T-helper 2 cell (primary cell): Measurements from ENCODE around the gene FBXO15.

Experiments
- DNase-seq, 5 experiments: peaks; one replicate each; pipeline versions ENCODE4 v3.0.0 to v3.0.0-alpha.2; 2012 to 2022
- total RNA-seq, 2 donors: gene quantifications; one replicate each; lab custom pipeline; 2026; lab: John Stamatoyannopoulos, UW

The FBXO15 gene
- 0.74 to 1.2 reads per million in 2 donors for total RNA-seq

- DNase-seq: peak; percentile 88 to 99 (median 92)
Observed at GRCh38 chr18:74147779-74148542, at the start of gene FBXO15, which contains the start of gene TIMM21. Gene FBXO15 (minus strand): TSS chr18:74147834. CDS start chr18:74147785, 49 bp downstream. Gene TIMM21 (plus strand): TSS chr18:74148523. CDS start chr18:74148809, 286 bp downstream.

DNA sequence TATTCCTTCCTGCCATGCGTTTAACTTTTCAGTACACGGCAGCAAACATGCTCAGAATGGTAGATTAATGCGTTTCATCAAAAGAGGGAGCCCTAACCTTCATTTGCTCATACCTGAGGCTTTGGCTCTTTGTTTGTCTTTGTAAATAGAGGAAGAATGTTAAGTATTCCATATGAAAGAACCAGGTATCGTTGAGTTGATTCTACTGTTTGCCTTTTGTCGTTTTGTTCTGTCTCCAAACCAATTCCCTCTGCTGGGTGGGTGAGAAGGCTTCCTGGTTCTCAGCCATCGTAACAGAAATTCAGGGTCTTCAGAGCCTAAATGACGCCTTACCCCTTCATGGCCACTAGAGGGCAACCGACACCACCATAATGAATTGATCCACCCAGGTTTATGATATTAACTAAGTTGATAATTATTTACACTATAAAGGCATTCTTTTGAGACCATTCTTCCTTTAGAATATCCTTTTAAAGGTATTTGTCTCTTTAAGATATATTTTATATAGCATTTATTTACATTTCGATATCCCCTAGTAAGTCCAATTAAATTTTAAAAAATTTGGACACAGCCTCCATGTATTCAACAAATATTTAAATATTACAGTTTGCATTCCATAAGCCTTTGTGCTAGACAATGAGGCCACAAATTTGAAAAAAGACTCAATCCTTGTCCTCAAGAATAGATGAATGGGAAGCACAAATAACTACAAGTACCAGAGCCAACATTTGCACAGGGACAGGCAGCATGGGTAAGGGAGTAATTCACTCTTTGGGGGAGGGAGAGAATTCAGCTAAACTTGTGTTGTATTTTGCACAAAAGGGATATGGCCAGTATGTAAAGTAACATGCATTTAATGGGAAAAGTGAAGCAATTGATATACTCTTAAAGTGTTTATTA lies 48.8 kb upstream of the FBXO15 start:
- DNase-seq: peak in 3 of 5 experiments; percentile 30 to 73 (median 50)

- no peak for DNase-seq
Observed at GRCh38 chr18:74194691-74195090, 47.1 kb upstream of the FBXO15 start.

- no peak for DNase-seq
Observed at GRCh38 chr18:74191577-74191976, 43.9 kb upstream of the FBXO15 start.

GRCh38 chr18:74190086-74190485 lies 42.5 kb upstream of the FBXO15 start:
- no peak for DNase-seq

DNA sequence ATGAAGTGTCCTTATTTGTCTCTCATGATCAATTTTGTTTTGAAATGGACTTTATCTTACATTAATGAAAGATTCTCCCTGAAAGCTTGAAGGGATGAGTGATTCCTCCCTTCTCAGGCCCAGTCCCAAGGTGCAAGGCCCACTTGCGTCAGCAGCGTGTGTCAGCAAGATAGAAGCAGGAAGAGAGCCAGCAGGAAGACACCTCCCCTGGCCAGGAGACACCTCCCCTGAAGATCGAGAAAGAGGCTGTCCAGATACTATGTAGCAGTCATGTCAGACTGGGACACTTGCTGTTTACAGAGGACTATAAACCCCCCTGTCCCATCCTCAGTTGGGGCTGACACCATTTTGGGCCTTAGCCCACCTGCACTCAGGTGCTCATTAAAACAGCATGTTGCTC lies 39.0 kb upstream of the FBXO15 start:
- DNase-seq: no peak

GRCh38 chr18:74185860-74186259 lies 38.2 kb upstream of the FBXO15 start:
- no peak for DNase-seq

DNA sequence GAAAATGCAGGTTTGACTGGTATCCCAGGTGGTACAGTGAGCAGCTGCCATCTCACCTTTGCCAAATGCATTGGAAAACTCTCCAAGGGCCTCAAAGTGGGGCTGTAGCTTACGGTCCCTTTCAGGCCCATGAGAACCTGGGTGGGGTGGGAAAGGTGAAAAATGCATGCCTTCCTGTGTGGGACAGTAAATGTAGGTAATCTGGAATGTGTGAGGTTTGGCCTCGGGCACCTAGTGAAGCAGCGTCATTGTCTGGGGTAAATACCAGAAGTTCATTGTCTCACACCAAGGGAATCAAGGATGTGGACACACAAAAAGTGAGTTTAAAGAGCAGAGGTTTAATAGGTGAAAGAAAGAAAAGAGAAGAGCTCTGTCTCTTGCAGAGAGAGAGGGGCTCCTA lies 37.2 kb upstream of the FBXO15 start:
- no peak for DNase-seq

- DNase-seq: no peak
Observed at GRCh38 chr18:74183130-74183529, 35.5 kb upstream of the FBXO15 start.

DNA sequence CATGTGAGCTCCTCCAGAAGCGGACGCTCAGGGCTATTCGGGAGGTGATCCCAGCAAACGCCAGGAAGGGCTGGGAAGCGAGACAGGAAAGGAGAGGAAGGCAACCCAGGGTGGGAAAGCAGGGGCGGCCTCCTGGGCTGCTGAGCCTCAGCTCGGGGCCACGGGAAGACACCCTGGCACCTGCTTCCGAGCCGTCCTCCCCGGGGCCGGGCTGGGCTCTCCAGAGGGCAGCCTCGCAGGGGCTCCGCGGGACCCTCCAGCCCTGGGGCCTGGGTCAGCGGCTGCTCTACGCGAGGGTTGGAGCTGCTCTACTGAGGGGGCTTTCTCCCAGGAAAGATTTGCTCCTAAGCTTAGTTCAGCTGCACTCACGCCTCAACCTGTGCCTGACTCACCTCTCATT lies 34.7 kb upstream of the FBXO15 start:
- no peak for DNase-seq

DNA sequence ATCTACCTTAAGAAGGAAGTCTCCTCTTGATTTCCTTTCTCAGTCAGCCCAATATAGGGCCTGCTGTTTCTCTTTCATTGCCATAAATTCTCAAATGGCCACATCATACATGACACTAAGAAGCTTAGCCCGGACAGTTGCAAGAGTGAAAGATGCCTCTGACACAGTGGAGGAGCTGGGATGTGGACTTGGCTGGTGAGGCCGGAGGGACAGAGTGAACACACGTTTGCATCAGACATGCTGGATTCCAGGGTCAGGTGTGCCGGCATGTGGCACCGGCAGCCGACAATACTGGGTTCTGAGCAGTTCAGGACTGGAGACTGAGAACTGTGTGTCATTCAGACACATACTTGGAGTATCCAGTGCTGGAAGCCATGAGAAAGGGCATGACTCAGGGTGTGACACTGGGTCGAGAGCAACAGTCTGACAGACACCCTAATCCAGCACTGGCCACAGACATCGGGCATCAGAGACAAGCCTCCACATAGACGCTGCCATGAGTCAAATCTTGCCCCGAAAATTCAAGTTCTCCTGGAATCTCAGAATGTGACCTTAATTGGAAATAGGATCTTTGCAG lies 32.1 kb upstream of the FBXO15 start:
- DNase-seq: no peak

- DNase-seq: no peak
Observed at GRCh38 chr18:74178884-74179283, 31.2 kb upstream of the FBXO15 start.

DNA sequence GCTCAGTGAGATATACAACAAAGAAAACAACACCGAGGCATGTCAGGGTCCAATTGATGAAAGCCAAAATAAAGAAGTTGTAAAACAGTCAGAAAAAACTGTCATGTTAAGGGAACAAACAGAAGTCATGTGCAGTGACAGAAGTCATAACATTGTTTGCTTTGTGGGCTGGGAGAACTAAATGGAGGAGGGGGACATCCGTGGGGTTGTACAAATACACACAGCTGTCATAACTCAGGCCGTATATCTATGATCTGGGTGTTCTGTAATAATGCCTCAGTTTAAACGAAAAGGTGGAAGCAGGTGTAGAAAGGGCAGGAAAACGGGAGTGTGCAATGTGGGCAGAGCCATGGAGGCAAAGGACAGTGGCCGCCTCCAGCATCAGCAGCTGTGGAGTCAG lies 28.0 kb upstream of the FBXO15 start:
- DNase-seq: no peak

DNA sequence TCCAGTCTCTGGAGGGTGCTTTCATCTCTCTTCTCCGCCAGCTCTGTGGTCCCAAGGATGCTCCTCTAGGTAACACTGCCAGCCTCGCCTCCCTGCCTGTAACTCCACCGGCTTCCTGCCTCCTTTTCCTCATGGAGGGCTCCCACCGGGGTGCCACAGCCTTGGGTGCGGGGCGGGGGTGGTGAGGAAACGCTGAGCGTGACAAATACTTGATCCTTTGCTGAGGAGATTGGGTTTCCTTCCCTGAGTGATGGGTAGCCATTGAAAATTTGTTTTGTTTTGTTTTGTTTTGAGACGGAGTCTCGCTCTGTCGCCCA lies 25.8 kb upstream of the FBXO15 start:
- no peak for DNase-seq

GRCh38 chr18:74172697-74173433 lies 25.2 kb upstream of the FBXO15 start:
- DNase-seq: no peak

- no peak for DNase-seq
Observed at GRCh38 chr18:74171910-74172606, 24.4 kb upstream of the FBXO15 start.

DNA sequence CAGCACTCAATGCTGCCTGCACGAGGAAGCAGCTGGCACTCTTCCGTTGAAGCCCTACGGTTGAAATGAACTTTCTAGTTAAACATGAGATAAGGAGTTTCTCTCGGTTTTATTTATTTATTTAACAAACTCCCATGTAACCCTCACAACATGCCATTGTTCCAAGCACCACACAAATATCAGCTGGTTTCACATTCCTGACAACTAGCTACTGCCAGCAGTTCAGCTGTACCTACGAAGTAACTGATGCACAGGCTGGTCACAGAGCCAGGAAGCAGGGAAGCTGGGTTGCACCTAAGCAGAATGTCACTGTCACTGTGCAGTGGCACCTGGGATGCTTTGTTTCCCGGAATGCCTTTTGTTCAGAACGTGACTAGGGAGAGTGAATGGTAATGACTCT lies 18.8 kb upstream of the FBXO15 start:
- no peak for DNase-seq

DNA sequence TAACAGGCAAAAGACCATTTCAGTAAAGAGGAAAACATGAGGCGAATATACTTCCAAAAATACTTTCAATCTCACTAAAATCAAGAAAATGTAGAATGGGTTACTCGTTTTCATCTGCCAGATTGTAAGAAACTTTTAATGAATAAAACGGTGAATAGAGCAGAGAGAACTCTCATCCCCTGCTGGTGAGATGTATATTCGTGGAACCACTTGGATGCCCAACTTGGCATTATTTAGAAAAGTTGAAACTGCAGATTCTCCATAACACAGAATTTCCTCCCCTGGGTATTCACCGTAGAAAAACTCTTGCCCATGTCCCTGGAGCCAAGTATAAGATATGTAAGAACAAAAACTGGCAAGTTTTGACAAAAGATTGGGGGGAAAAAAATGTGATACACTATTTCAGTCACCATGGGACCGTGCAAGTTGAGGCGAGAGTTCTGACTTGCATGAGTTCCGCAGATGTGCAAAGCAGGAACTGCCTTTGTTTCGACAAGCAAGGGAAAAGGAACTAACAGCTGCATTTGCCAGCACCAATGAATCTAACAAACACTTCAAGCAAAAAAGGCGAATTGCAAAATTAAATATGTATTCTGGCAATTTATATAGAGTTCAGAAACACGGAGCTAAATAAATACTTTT lies 15.5 kb upstream of the FBXO15 start:
- no peak for DNase-seq

GRCh38 chr18:74155276-74155675 lies 7.6 kb upstream of the FBXO15 start:
- DNase-seq: no peak

DNA sequence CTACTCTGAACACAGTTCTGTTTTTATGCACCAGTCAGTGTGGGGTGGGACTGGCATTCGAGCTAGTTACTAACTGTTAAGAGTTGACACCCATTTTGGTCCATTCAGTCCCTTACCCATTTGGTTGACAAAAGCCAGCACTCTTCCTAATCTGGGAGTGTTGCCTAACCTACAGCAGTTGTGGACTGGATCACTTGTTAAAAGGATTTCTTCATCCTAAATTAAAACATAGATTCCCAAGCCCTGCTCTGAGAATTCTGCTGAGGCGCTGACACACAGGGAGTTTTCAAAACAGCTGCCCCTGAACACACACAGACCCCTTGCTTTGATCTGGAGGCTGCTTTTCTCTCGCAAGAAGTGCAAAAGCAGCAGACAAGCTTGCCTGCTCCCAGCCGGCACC lies 7.1 kb upstream of the FBXO15 start:
- DNase-seq: no peak

DNA sequence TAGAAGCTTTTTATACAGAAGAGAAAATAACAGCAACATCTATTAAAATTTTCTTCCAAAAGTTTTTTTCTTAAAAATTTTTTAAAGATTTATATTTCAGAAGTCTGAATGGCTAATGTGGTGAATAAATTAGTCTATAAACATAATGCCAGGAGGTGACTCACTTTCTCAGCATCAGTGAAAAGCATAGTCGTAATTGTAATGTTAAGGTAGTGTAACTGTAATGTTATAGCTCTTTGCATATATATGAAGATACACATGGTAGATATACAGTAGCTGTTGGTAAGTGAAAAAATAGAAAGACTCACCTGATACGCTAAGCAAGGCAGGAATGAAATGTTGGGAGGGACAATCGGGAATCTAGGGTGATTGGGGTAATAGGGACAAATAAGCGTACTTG lies 6.2 kb upstream of the FBXO15 start:
- no peak for DNase-seq

DNA sequence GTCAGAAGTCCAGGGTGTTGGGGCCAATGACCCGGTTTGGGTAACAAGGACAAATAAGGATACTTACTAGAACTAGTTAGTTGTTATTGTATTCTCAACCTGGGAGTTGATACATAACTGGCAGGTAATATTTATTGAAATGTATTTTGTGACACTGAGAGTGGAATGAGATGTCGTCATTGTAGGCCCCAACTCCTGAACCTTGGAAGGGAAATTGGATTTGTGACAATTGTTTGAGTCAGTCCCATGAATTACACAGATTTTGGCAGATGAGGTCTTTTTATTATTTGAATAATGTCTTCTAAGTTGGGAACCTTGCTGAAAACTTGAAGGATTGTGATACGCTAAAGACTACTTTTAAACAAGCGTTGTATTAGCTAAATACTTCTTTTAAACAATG lies 5.7 kb upstream of the FBXO15 start:
- DNase-seq: no peak
